H9 (cell line): Measurements from ENCODE around the gene SLC7A4. TPM values are rescaled to one million over a fixed set of nuclear protein-coding genes. Genes with fewer than 3 reads are reported as not detected.

Source experiments
- DNase-seq: peaks from one replicate; pipeline ENCODE4 v3.0.0-alpha.2; 2017
- H2AFZ ChIP-seq: one replicate; pipeline ENCODE4 v1.6.1; 2013; ENCODE audit warnings: mild to moderate bottlenecking, low read length, control low read depth, moderate library complexity
- H2AK5ac ChIP-seq: 2 replicates; pipeline ENCODE4 v1.6.1; 2013; ENCODE audit warnings: low read length, control low read depth, mixed read lengths; ENCODE audit not compliant: insufficient read length
- H2BK120ac ChIP-seq: one replicate; pipeline ENCODE4 v1.6.1; 2013; ENCODE audit warnings: low read depth, mild to moderate bottlenecking, low read length, control low read depth, inconsistent platforms; ENCODE audit not compliant: poor library complexity, severe bottlenecking
- H2BK12ac ChIP-seq: 2 replicates; pipeline ENCODE4 v1.6.1; 2013; ENCODE audit warnings: low read length, control low read depth, mixed read lengths, low read depth; ENCODE audit not compliant: insufficient read length
- H2BK15ac ChIP-seq: 2 replicates; pipeline ENCODE4 v1.6.1; 2013; ENCODE audit warnings: low read depth, low read length, control low read depth
- H2BK20ac ChIP-seq: one replicate; pipeline ENCODE4 v1.6.1; 2013; ENCODE audit warnings: low read depth, mild to moderate bottlenecking, low read length, control low read depth, inconsistent platforms; ENCODE audit not compliant: poor library complexity, severe bottlenecking
- H2BK5ac ChIP-seq: 2 replicates; pipeline ENCODE4 v1.6.1; 2013; ENCODE audit warnings: low read length, control low read depth, mixed read lengths; ENCODE audit not compliant: insufficient read length
- H3K14ac ChIP-seq: 2 replicates; pipeline ENCODE4 v1.6.1; 2013; ENCODE audit warnings: low read length, control low read depth; ENCODE audit not compliant: insufficient read depth
- H3K18ac ChIP-seq: 2 replicates; pipeline ENCODE4 v1.6.1; 2013; ENCODE audit warnings: low read depth, mild to moderate bottlenecking, mixed read lengths, low read length, control low read depth; ENCODE audit not compliant: insufficient read length
- H3K23ac ChIP-seq: 2 replicates; pipeline ENCODE4 v1.6.1; 2013; ENCODE audit warnings: low read length, control low read depth, mixed read lengths, low read depth; ENCODE audit not compliant: insufficient read length
- H3K23me2 ChIP-seq: 2 replicates; pipeline ENCODE4 v1.6.1; 2013; ENCODE audit warnings: low read depth, mild to moderate bottlenecking, mixed read lengths, low read length, control low read depth; ENCODE audit not compliant: insufficient read length, poor library complexity, severe bottlenecking
- H3K27ac ChIP-seq: 2 replicates; pipeline ENCODE4 v1.5.1; 2013; ENCODE audit warnings: low read length, control low read depth, mixed read lengths, low read depth; ENCODE audit not compliant: insufficient read length
- H3K27me3 ChIP-seq: 2 replicates; pipeline ENCODE4 v1.6.1; 2013; ENCODE audit warnings: low read length, control low read depth, inconsistent platforms; ENCODE audit not compliant: insufficient read depth
- H3K4ac ChIP-seq: 2 replicates; pipeline ENCODE4 v1.6.1; 2013; ENCODE audit warnings: low read depth, mild to moderate bottlenecking, control low read depth, inconsistent platforms, low read length, moderate library complexity
- H3K4me1 ChIP-seq: 2 replicates; pipeline ENCODE4 v1.6.1; 2013; ENCODE audit warnings: low read length, control low read depth, inconsistent platforms; ENCODE audit not compliant: insufficient read depth
- H3K4me2 ChIP-seq: 2 replicates; pipeline ENCODE4 v1.6.1; 2013; ENCODE audit warnings: low read length, control low read depth, mixed read lengths; ENCODE audit not compliant: insufficient read length, insufficient read depth
- H3K56ac ChIP-seq: 2 replicates; pipeline ENCODE4 v1.6.1; 2013; ENCODE audit warnings: low read depth, mild to moderate bottlenecking, mixed read lengths, low read length, control low read depth; ENCODE audit not compliant: insufficient read length
- H3K79me1 ChIP-seq: 2 replicates; pipeline ENCODE4 v1.6.1; 2013; ENCODE audit warnings: low read depth, mild to moderate bottlenecking, moderate library complexity, low read length, control low read depth, inconsistent platforms; ENCODE audit not compliant: insufficient read depth, poor library complexity, severe bottlenecking
- H3K79me2 ChIP-seq: 2 replicates; pipeline ENCODE4 v1.6.1; 2013; ENCODE audit warnings: low read length, control low read depth, inconsistent platforms; ENCODE audit not compliant: insufficient read depth
- H3K9ac ChIP-seq: 2 replicates; pipeline ENCODE4 v1.6.1; 2013; ENCODE audit warnings: low read length, control low read depth, mixed read lengths; ENCODE audit not compliant: insufficient read length; ENCODE audit errors: extremely low read depth
- H3K9me3 ChIP-seq: one replicate; pipeline ENCODE4 v1.6.1; 2013; ENCODE audit warnings: low read depth, low read length, inconsistent platforms; ENCODE audit not compliant: control insufficient read depth
- H3T11ph ChIP-seq: one replicate; pipeline ENCODE4 v1.6.1; 2013; ENCODE audit warnings: mild to moderate bottlenecking, low read length, control low read depth, inconsistent platforms
- H4K20me1 ChIP-seq: one replicate; pipeline ENCODE4 v1.6.1; 2013; ENCODE audit not compliant: control insufficient read depth, insufficient read length, insufficient read depth
- H4K5ac ChIP-seq: 2 replicates; pipeline ENCODE4 v1.6.1; 2013; ENCODE audit warnings: low read depth, mild to moderate bottlenecking, mixed read lengths, low read length, control low read depth; ENCODE audit not compliant: insufficient read length
- H4K8ac ChIP-seq: replicated peaks from 2 replicates; pipeline ENCODE4 v1.6.1; 2013; ENCODE audit warnings: low read length, control low read depth, mixed read lengths, low read depth; ENCODE audit not compliant: insufficient read length
- H4K91ac ChIP-seq: 2 replicates; pipeline ENCODE4 v1.6.1; 2013; ENCODE audit warnings: low read depth, mild to moderate bottlenecking, moderate library complexity, mixed read lengths, low read length, control low read depth; ENCODE audit not compliant: insufficient read length
- H3K27ac Mint-ChIP-seq, 3 experiments: 2 replicates in 2 of 3; 3 replicates in 1 of 3; pipeline ENCODE4 v1.8.0; 2020 to 2021; ENCODE audit warnings: mixed read lengths in 3 of 3, mild to moderate bottlenecking in 1 of 3, moderate library complexity in 1 of 3
- H3K27me3 Mint-ChIP-seq: 2 replicates; pipeline ENCODE4 v1.8.0; 2021; ENCODE audit warnings: low read depth, mild to moderate bottlenecking, moderate library complexity, mixed read lengths
- H3K36me3 Mint-ChIP-seq, 3 experiments: 2 replicates in 2 of 3; 3 replicates in 1 of 3; pipeline ENCODE4 v1.8.0; 2020 to 2021; ENCODE audit warnings: low read depth in 3 of 3, mixed read lengths in 3 of 3; ENCODE audit not compliant: insufficient read depth in 1 of 3
- H3K4me1 Mint-ChIP-seq, 2 experiments: 2 replicates each; pipeline ENCODE4 v1.8.0; 2020; ENCODE audit warnings: mixed read lengths in 2 of 2
- H3K4me3 Mint-ChIP-seq, 2 experiments: 2 replicates in 1 of 2; 3 replicates in 1 of 2; pipeline ENCODE4 v1.8.0; 2020 to 2021; ENCODE audit warnings: mild to moderate bottlenecking in 2 of 2, mixed read lengths in 2 of 2, moderate library complexity in 1 of 2
- H3K9me3 Mint-ChIP-seq, 2 experiments: 2 replicates in 1 of 2; 3 replicates in 1 of 2; pipeline ENCODE4 v1.8.0; 2020; ENCODE audit warnings: mild to moderate bottlenecking in 2 of 2, mixed read lengths in 2 of 2, moderate library complexity in 1 of 2
- WGBS: extraction: QIAGEN DNeasy Blood & Tissue Kit; methylation state at CpG from one replicate; pipeline ENCODE4 v1.1.7; 2013; ENCODE audit warnings: missing lambda C conversion rate, low lambda C conversion rate, mixed read lengths; ENCODE audit not compliant: insufficient read length; ENCODE audit errors: extremely low coverage; 5-methylcytosine and 5-hydroxymethylcytosine counted together
- total RNA-seq: library from RNA; stranded (reverse); gene quantifications from 2 replicates; pipeline ENCODE4 v1.2.1, GENCODE V29; 2021
- TF ChIP-seq, protein P1 (sequence below): fragments of 200-600 bp; sonication (generic); conservative IDR thresholded peaks from 3 replicates; pipeline ENCODE4 v1.8.0; 2021; ENCODE audit warnings: antibody characterized with exemption, mild to moderate bottlenecking

Gene SLC7A4
- total RNA-seq, 1 experiment from 2014 or later = 0.09 TPM

GRCh38 chr22:20996031-20996410, 36.3 kb downstream of the SLC7A4 start:
- no peak overlapping the region for H2BK15ac ChIP-seq
- no peak overlapping the region for H3T11ph ChIP-seq
- no peak overlapping the region for H2AFZ ChIP-seq
- no peak overlapping the region for H4K91ac ChIP-seq
- no peak overlapping the region for H3K4ac ChIP-seq
- H3K9ac ChIP-seq = no peak overlapping the region
- DNase-seq = no peak
- Mint-ChIP-seq H3K4me1 (peaks cover 2 to 5% of the 10 kb centered on the region in 2 experiments; a peak in 3 of 4 replicates), H3K27me3 (no peaks in the 10 kb centered on the region), H3K4me3 (no peak overlapping the region), H3K27ac (no peak overlapping the region), H3K9me3 (no peaks in the 10 kb centered on the region), H3K36me3 (peaks cover 2 to 20% (median 8%) of the 10 kb centered on the region in 3 experiments; a peak in 5 of 7 replicates)
- no peaks in the 10 kb centered on the region for H3K79me1 ChIP-seq
- H3K27me3 ChIP-seq = no peaks in the 10 kb centered on the region
- no peak overlapping the region for H2BK12ac ChIP-seq
- no peak overlapping the region for H3K18ac ChIP-seq
- no peak overlapping the region for H2BK20ac ChIP-seq
- no peak overlapping the region for H2BK5ac ChIP-seq
- TF ChIP-seq, protein P1, sequence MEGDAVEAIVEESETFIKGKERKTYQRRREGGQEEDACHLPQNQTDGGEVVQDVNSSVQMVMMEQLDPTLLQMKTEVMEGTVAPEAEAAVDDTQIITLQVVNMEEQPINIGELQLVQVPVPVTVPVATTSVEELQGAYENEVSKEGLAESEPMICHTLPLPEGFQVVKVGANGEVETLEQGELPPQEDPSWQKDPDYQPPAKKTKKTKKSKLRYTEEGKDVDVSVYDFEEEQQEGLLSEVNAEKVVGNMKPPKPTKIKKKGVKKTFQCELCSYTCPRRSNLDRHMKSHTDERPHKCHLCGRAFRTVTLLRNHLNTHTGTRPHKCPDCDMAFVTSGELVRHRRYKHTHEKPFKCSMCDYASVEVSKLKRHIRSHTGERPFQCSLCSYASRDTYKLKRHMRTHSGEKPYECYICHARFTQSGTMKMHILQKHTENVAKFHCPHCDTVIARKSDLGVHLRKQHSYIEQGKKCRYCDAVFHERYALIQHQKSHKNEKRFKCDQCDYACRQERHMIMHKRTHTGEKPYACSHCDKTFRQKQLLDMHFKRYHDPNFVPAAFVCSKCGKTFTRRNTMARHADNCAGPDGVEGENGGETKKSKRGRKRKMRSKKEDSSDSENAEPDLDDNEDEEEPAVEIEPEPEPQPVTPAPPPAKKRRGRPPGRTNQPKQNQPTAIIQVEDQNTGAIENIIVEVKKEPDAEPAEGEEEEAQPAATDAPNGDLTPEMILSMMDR = no peak
- no peak overlapping the region for H3K14ac ChIP-seq
- H3K4me1 ChIP-seq = no peaks in the 10 kb centered on the region; the same call in 1 of the 2 replicates
- no peak overlapping the region for H3K23ac ChIP-seq
- H4K8ac ChIP-seq = no peak overlapping the region
- no peaks in the 10 kb centered on the region for H3K23me2 ChIP-seq
- no peak overlapping the region for H2BK120ac ChIP-seq
- H3K4me2 ChIP-seq = no peak overlapping the region
- no peak overlapping the region for H4K5ac ChIP-seq
- no peak overlapping the region for H2AK5ac ChIP-seq
- no peaks in the 10 kb centered on the region for H4K20me1 ChIP-seq
- H3K9me3 ChIP-seq = no peaks in the 10 kb centered on the region
- WGBS = no CpG with 5 or more reads among the region's 10 CpGs
- no peak overlapping the region for H3K27ac ChIP-seq
- H3K56ac ChIP-seq = no peak overlapping the region
- no peaks in the 10 kb centered on the region for H3K79me2 ChIP-seq
